Lower leg skin (tissue), 4 donors: ENCODE measurements around the gene FNDC5. TPM values are rescaled to one million over a fixed set of nuclear protein-coding genes. Genes with fewer than 3 reads are reported as not detected.

Experiments
- DNase-seq, 2 donors: peaks; one replicate each; pipeline ENCODE4 v3.0.0-alpha.2; 2019; ENCODE audit warnings: low spot score in 2 of 2
- H3K4me3 ChIP-seq: fragments of 200-600 bp; sonication (generic); 2 replicates; pipeline ENCODE4 v1.5.1; 2017; ENCODE audit warnings: mild to moderate bottlenecking, low read depth; ENCODE audit not compliant: poor library complexity, severe bottlenecking
- CTCF ChIP-seq, 3 donors: fragments of 450-650 bp; IDR thresholded peaks; one replicate each; pipeline ENCODE4 v1.5.1; 2016; ENCODE audit warnings: antibody characterized with exemption in 3 of 3, mild to moderate bottlenecking in 3 of 3, moderate library complexity in 2 of 3
- POLR2A ChIP-seq, 2 donors: fragments of 450-650 bp; IDR thresholded peaks; one replicate each; pipeline ENCODE4 v1.6.1; 2016 to 2017; ENCODE audit warnings: antibody characterized with exemption in 2 of 2, mild to moderate bottlenecking in 1 of 2, moderate library complexity in 1 of 2
- WGBS, 2 donors: methylation state at CpG; one replicate each; pipeline ENCODE4 v1.1.5; 2018; 5-methylcytosine and 5-hydroxymethylcytosine counted together
- intact Hi-C: fragments of 100-400 bp; cut with DNase I; formaldehyde crosslinking; loops from one replicate; pipeline ENCODE4 v1.15.0; 2023; ENCODE audit warnings: low total_unique reads
- total RNA-seq, 4 donors: library from RNA; depleted of rRNA; stranded (reverse); fragments of >200 nt; gene quantifications; one replicate each; pipeline ENCODE4 v1.1.0, GENCODE V29; 2016

The FNDC5 gene
- total RNA-seq, 4 donors from 2014 or later: 0.27 to 0.58 TPM; not detected in 2

GRCh38 chr1:32867151-32867550 is 3.6 kb downstream of the FNDC5 start:
- intact Hi-C loops: loop anchor here (10.0 kb wide), 1 partner anchor 162 kb away; the partner anchor contains the start of gene SYNC
- 91 to 94% methylated on average over 5 of the region's 5 CpGs for WGBS, 2 donors
- TF ChIP-seq POLR2A (IDR thresholded peaks at IDR 0.05): no peak
- no peak for TF ChIP-seq CTCF (IDR thresholded peaks at IDR 0.05)
- peak in 1 of 2 donors; percentile 12 for DNase-seq
- no peak overlapping the region for H3K4me3 ChIP-seq

- peak in 1 of 2 donors; percentile 3 for DNase-seq
- WGBS, 2 donors: 64 to 76% methylated on average over 3 of the region's 3 CpGs
- intact Hi-C loops: loop anchor here (10.0 kb wide), 1 partner anchor 161 kb away; the partner anchor contains the start of gene SYNC
- TF ChIP-seq POLR2A (IDR thresholded peaks at IDR 0.05) (no peak), CTCF (IDR thresholded peaks at IDR 0.05) (no peak)
- no peak overlapping the region for H3K4me3 ChIP-seq
Measured at GRCh38 chr1:32865639-32866405, 4.9 kb downstream of the FNDC5 start.

- 91 to 94% methylated on average over 8 of the region's 8 CpGs for WGBS, 2 donors
- no peak for TF ChIP-seq POLR2A (IDR thresholded peaks at IDR 0.05)
- TF ChIP-seq CTCF (IDR thresholded peaks at IDR 0.05): no peak
- H3K4me3 ChIP-seq: no peak overlapping the region
- intact Hi-C loops: loop anchor here (10.0 kb wide), 1 partner anchor 160 kb away; the partner anchor contains the start of gene SYNC
- DNase-seq: peak in 1 of 2 donors; percentile 48
Measured at GRCh38 chr1:32864375-32865019, 6.2 kb downstream of the FNDC5 start.

- no peak for TF ChIP-seq POLR2A (IDR thresholded peaks at IDR 0.05)
- no peak for TF ChIP-seq CTCF (IDR thresholded peaks at IDR 0.05)
- no peak overlapping the region for H3K4me3 ChIP-seq
- intact Hi-C loops: loop anchor here (10.0 kb wide), 1 partner anchor 159 kb away; the partner anchor contains the start of gene SYNC
- 88 to 93% methylated on average over 1 of the region's 1 CpG for WGBS, 2 donors
- peak in 1 of 2 donors; percentile 21 for DNase-seq
Measured at GRCh38 chr1:32863881-32864245, 6.8 kb downstream of the FNDC5 start.

- no peak for TF ChIP-seq CTCF (IDR thresholded peaks at IDR 0.05)
- TF ChIP-seq POLR2A (IDR thresholded peaks at IDR 0.05): no peak
- no peak overlapping the region for H3K4me3 ChIP-seq
- DNase-seq: peak in 1 of 2 donors; percentile 54
- intact Hi-C loops: loop anchor here (10.0 kb wide), 1 partner anchor 159 kb away; the partner anchor contains the start of gene SYNC
- WGBS, 2 donors: 91 to 94% methylated on average over 4 of the region's 4 CpGs
Measured at GRCh38 chr1:32863218-32863880, 7.4 kb downstream of the FNDC5 start.
